ENCODE data around the gene CTXND2. TPM values are rescaled to one million over a fixed set of nuclear protein-coding genes. Genes with fewer than 3 reads are reported as not detected.

CTXND2 gene
- total RNA-seq, 4 donors from 2014 or later, result not detected

DNA sequence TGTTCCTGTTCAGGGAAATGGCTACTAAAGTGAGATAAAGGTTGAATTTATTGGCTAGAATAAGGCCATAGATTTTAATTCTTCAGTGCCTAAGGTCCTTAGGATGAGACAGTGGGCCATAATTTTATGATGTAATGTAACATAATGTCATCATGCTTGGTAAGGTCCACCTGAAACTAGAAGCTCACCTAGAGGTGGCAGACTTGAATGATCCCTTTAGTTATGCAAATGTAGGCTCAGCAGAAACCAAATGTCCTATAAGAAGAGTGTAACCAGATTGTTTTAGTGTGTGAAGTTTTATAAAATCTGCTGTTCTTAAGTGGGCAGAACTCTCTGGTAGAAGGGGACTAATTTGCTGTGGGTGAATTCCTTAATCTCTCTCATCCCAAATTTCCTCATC, 25.7 kb downstream of the CTXND2 start:
- TF ChIP-seq POLR2A (IDR thresholded peaks at IDR 0.05) (no peak), CTCF (IDR thresholded peaks at IDR 0.05) (no peak)
- no peaks in the 10 kb centered on the region for H3K9me3 ChIP-seq

DNA sequence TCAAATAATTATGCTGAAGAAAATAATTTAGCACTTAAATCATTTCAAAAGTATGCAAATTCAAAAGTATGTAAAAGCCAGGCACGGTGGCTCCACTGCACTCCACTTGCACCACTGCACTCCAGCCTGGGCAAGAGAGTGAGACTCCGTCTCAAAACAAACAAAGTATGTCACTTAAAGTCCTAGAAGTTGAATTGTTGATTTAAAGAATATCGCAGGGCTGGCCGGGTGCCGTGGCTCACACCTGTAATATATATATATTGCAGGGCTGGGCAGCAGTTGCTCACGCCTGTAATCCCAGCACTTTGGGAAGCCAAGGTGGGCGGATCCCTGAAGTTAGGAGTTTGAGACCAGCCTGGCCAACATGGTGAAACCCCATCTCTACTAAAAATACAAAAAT, 30.5 kb downstream of the CTXND2 start:
- no peaks in the 10 kb centered on the region for H3K27me3 ChIP-seq
- no peaks in the 10 kb centered on the region for H3K9me3 ChIP-seq
- no peak for DNase-seq
- no peak overlapping the region for H3K27ac ChIP-seq
- H3K36me3 ChIP-seq, result no peaks in the 10 kb centered on the region
- no peaks in the 10 kb centered on the region for H3K4me1 ChIP-seq
- H3K4me3 ChIP-seq, result no peak overlapping the region
- no peak for TF ChIP-seq POLR2A (IDR thresholded peaks at IDR 0.05)
- no peak for TF ChIP-seq CTCF (IDR thresholded peaks at IDR 0.05)

More for the DNA sequence above, 25.7 kb downstream of the CTXND2 start:
- Histone ChIP-seq H3K27me3 (no peaks in the 10 kb centered on the region), H3K4me1 (no peaks in the 10 kb centered on the region), H3K27ac (no peak overlapping the region), H3K36me3 (no peaks in the 10 kb centered on the region), H3K4me3 (no peak overlapping the region)
- no peak for DNase-seq

- H3K27me3 ChIP-seq, result no peaks in the 10 kb centered on the region
- H3K9me3 ChIP-seq, result no peaks in the 10 kb centered on the region
- peak in 2 of 3 donors; percentile 77 to 91 for DNase-seq
- no peak overlapping the region for H3K27ac ChIP-seq
- peaks cover 0 to 9% (median 2%) of the 10 kb centered on the region in 4 donors for H3K4me1 ChIP-seq
- peak; percentile 43 to 88 (median 76) for TF ChIP-seq CTCF (IDR thresholded peaks at IDR 0.05)
- no peak for TF ChIP-seq POLR2A (IDR thresholded peaks at IDR 0.05)
- H3K36me3 ChIP-seq, result no peaks in the 10 kb centered on the region
- H3K4me3 ChIP-seq, result no peak overlapping the region
Measured at GRCh38 chr1:150922519-150922975, 35.6 kb downstream of the CTXND2 start.

- DNase-seq, result peak in 1 of 3 donors; percentile 38
- no peaks in the 10 kb centered on the region for H3K9me3 ChIP-seq
- TF ChIP-seq CTCF (IDR thresholded peaks at IDR 0.05) (no peak), POLR2A (IDR thresholded peaks at IDR 0.05) (no peak)
- peaks cover 0 to 11% (median 2%) of the 10 kb centered on the region in 4 donors for H3K4me1 ChIP-seq
- H3K27me3 ChIP-seq, result no peaks in the 10 kb centered on the region
- H3K36me3 ChIP-seq, result peaks cover 0 to 23% (median 0%) of the 10 kb centered on the region in 3 donors
- H3K4me3 ChIP-seq, result peak overlapping the region in 2 of 4 donors; percentile 70 to 86
- H3K27ac ChIP-seq, result no peak overlapping the region
Measured at GRCh38 chr1:150925080-150925479, 38.1 kb downstream of the CTXND2 start.

DNA sequence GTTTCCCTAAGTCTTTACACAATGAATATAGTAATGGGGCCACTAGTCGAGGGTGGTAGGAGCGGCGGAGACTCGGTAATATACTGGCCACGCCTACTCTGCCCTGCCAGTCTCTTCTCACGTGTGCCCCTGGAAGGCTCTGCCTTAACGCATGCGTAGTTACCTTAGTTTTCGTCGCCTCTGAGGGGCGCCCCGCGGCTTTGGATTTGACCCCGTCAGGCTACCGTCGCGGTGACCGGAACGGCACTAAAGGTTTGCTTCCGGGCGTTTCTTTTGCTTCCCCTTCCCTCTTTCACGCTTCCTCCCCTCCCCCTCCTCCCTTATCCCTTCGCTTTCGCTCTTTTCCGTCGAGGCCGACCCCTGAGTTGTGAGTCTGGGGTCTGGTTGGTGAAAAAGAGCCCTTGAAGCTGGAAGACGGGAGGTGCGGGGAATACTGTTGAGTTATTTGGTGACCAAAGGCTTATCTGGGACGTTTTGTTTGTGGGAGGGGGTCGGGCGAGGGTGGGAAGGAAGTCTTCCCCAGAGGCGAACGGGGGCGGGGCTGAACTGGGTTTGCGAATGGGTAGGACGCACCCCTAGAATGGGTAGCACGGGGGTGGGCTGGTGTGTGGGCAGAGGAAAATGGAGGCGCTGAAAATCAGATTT, 39.3 kb downstream of the CTXND2 start, which contains the start of gene SETDB1:
TSS of gene SETDB1 (plus strand) at position 267 of the 645 bp plus-strand sequence. CDS start 1,352 bp downstream, outside the sequence.
- Histone ChIP-seq H3K4me3 (peak within 1 kb of the TSS; percentile 70 to 87 (median 86)), H3K27me3 (no peaks in the 10 kb centered on the region), H3K4me1 (peaks cover 0 to 11% (median 2%) of the 10 kb centered on the region in 4 donors), H3K27ac (peak within 1 kb of the TSS; percentile 80 to 88 (median 84)), H3K9me3 (no peaks in the 10 kb centered on the region), H3K36me3 (peaks cover 0 to 34% (median 0%) of the 10 kb centered on the region in 3 donors)
- TF ChIP-seq CTCF (IDR thresholded peaks at IDR 0.05) (peak in 2 of 6 experiments; percentile 7 to 10), POLR2A (IDR thresholded peaks at IDR 0.05) (peak; percentile 24 to 40)
- DNase-seq, result peak; percentile 92 to 98 (median 94)
